H1 (cell line): ENCODE measurements around the gene CELA2A. TPM values are rescaled to one million over a fixed set of nuclear protein-coding genes. Genes with fewer than 3 reads are reported as not detected.

Experiments
- CTCF ChIA-PET: fragments of 300-600 bp; sonication (Branson Sonifier 250); formaldehyde crosslinking; loops from one replicate; lab custom pipeline; 2021; ENCODE audit not compliant: partially characterized antibody; lab: Charles Lee
- POLR2A ChIA-PET: fragments of 300-600 bp; sonication (Branson Sonifier 250); formaldehyde crosslinking; loops from one replicate; lab custom pipeline; 2021; ENCODE audit warnings: inconsistent platforms; ENCODE audit not compliant: partially characterized antibody; lab: Charles Lee
- DNase-seq, 2 experiments: peaks; one replicate each; pipeline versions ENCODE4 v3.0.0 to v3.0.0-alpha.2; 2010 to 2022; ENCODE audit warnings: low spot score in 2 of 2, low read depth in 1 of 2, mixed read lengths in 1 of 2
- FAIRE-seq: peaks from 2 replicates; lab custom pipeline; 2011; peaks lifted over from hg19 to GRCh38; lab: Jason Lieb, UNC
- H2AFZ ChIP-seq: 2 replicates; pipeline ENCODE4 v1.8.1; 2012; ENCODE audit warnings: low read length, inconsistent platforms
- H2AK5ac ChIP-seq: 2 replicates; pipeline ENCODE4 v1.6.1; 2013; ENCODE audit warnings: low read depth, low read length
- H2BK120ac ChIP-seq: replicated peaks from 2 replicates; pipeline ENCODE3; 2013; ENCODE audit warnings: low read depth, low read length, inconsistent platforms
- H2BK12ac ChIP-seq: 2 replicates; pipeline ENCODE4 v1.6.1; 2013; ENCODE audit warnings: low read depth, low read length
- H2BK15ac ChIP-seq: 2 replicates; pipeline ENCODE4 v1.6.1; 2013; ENCODE audit warnings: low read length
- H2BK20ac ChIP-seq: 2 replicates; pipeline ENCODE4 v1.6.1; 2013; ENCODE audit warnings: low read length
- H2BK5ac ChIP-seq: 2 replicates; pipeline ENCODE4 v1.6.1; 2013; ENCODE audit warnings: low read depth, low read length
- H3K14ac ChIP-seq: 2 replicates; pipeline ENCODE4 v1.6.1; 2013; ENCODE audit warnings: inconsistent platforms; ENCODE audit not compliant: insufficient read length
- H3K18ac ChIP-seq: 2 replicates; pipeline ENCODE4 v1.6.1; 2013; ENCODE audit warnings: low read length; ENCODE audit errors: extremely low read depth
- H3K23ac ChIP-seq: 2 replicates; pipeline ENCODE4 v1.6.1; 2013; ENCODE audit warnings: inconsistent platforms; ENCODE audit not compliant: insufficient read length
- H3K23me2 ChIP-seq: 2 replicates; pipeline ENCODE4 v1.6.1; 2013; ENCODE audit warnings: low read depth, low read length
- H3K27ac ChIP-seq: 2 replicates; pipeline ENCODE4 v1.6.1; 2011; ENCODE audit warnings: low read depth, low read length, inconsistent platforms
- H3K27me3 ChIP-seq, 4 experiments: replicated peaks in 1 of 4; 1 replicate in 1 of 4; 2 replicates in 3 of 4; pipeline versions ENCODE4 v1.6.1 to v1.8.1; 2011 to 2013; ENCODE audit warnings: low read length in 3 of 4, mild to moderate bottlenecking in 3 of 4, inconsistent platforms in 2 of 4, mixed read lengths in 2 of 4, moderate library complexity in 1 of 4; ENCODE audit not compliant: control insufficient read depth in 3 of 4, insufficient read depth in 3 of 4; ENCODE audit errors: extremely low read depth in 1 of 4
- H3K36me3 ChIP-seq, 4 experiments: 2 replicates each; pipeline versions ENCODE4 v1.6.1 to v1.8.1; 2011 to 2013; ENCODE audit warnings: mild to moderate bottlenecking in 4 of 4, low read length in 3 of 4, moderate library complexity in 2 of 4, control low read depth in 1 of 4, inconsistent platforms in 1 of 4; ENCODE audit not compliant: insufficient read depth in 4 of 4, control insufficient read depth in 2 of 4
- H3K4ac ChIP-seq: replicated peaks from 2 replicates; pipeline ENCODE3; 2013; ENCODE audit warnings: low read length, low read depth, mixed read lengths, inconsistent platforms; ENCODE audit not compliant: insufficient read length
- H3K4me1 ChIP-seq, 4 experiments: replicated peaks in 1 of 4; 1 replicate in 1 of 4; 2 replicates in 3 of 4; pipeline versions ENCODE4 v1.6.1 to v1.8.1; 2011 to 2013; ENCODE audit warnings: low read length in 3 of 4, inconsistent platforms in 2 of 4, mixed read lengths in 1 of 4; ENCODE audit not compliant: insufficient read depth in 4 of 4, control insufficient read depth in 3 of 4
- H3K4me2 ChIP-seq, 2 experiments: 2 replicates each; pipeline versions ENCODE4 v1.6.1 to v1.8.1; 2011 to 2013; ENCODE audit warnings: low read depth in 2 of 2, low read length in 2 of 2, control low read depth in 1 of 2, inconsistent platforms in 1 of 2, mild to moderate bottlenecking in 1 of 2; ENCODE audit not compliant: insufficient read depth in 1 of 2
- H3K4me3 ChIP-seq, 4 experiments: fragments of 200-600, 300-600 bp in 1 of 4; sonication (generic), shearing (Covaris generic), sonication (Bioruptor Twin) in 1 of 4; 2 replicates each; pipeline versions ENCODE4 v1.5.1 to v1.8.1; 2011 to 2016; ENCODE audit warnings: low read length in 4 of 4, low read depth in 3 of 4, control low read depth in 2 of 4, inconsistent platforms in 2 of 4, mild to moderate bottlenecking in 2 of 4, mixed read lengths in 1 of 4, moderate library complexity in 1 of 4; ENCODE audit not compliant: insufficient read depth in 2 of 4; ENCODE audit errors: extremely low read depth in 1 of 4
- H3K56ac ChIP-seq: replicated peaks from 2 replicates; pipeline ENCODE3; 2013; ENCODE audit warnings: low read depth, mild to moderate bottlenecking, mixed read lengths, low read length, inconsistent platforms; ENCODE audit not compliant: insufficient read length
- H3K79me1 ChIP-seq: 2 replicates; pipeline ENCODE4 v1.6.1; 2013; ENCODE audit warnings: low read depth, low read length, control low read depth
- H3K79me2 ChIP-seq, 2 experiments: 2 replicates each; pipeline versions ENCODE4 v1.6.1 to v1.8.1; 2012 to 2013; ENCODE audit warnings: low read length in 2 of 2, mild to moderate bottlenecking in 2 of 2, inconsistent platforms in 1 of 2; ENCODE audit not compliant: insufficient read depth in 2 of 2, control insufficient read depth in 1 of 2
- H3K9ac ChIP-seq, 4 experiments: replicated peaks in 1 of 4; 1 replicate in 1 of 4; 2 replicates in 3 of 4; pipeline versions ENCODE4 v1.6.1 to v1.8.1; 2011 to 2013; ENCODE audit warnings: low read depth in 3 of 4, low read length in 3 of 4, control low read depth in 2 of 4, mild to moderate bottlenecking in 2 of 4, moderate library complexity in 2 of 4, inconsistent platforms in 1 of 4; ENCODE audit errors: extremely low read depth in 1 of 4
- H3K9me3 ChIP-seq, 2 experiments: 2 replicates each; pipeline versions ENCODE4 v1.6.1 to v1.8.1; 2012 to 2013; ENCODE audit warnings: mild to moderate bottlenecking in 2 of 2, moderate library complexity in 2 of 2, control low read depth in 1 of 2, inconsistent platforms in 1 of 2, low read depth in 1 of 2, low read length in 1 of 2, mixed read lengths in 1 of 2; ENCODE audit not compliant: insufficient read depth in 2 of 2
- H4K20me1 ChIP-seq, 2 experiments: replicated peaks in 1 of 2; 2 replicates each; pipeline versions ENCODE3 to v1.8.1; 2011 to 2013; ENCODE audit warnings: inconsistent platforms in 2 of 2, low read length in 2 of 2, mild to moderate bottlenecking in 1 of 2; ENCODE audit not compliant: insufficient read depth in 2 of 2, control insufficient read depth in 1 of 2
- H4K5ac ChIP-seq: 2 replicates; pipeline ENCODE4 v1.6.1; 2013; ENCODE audit warnings: low read length, low read depth, mixed read lengths, inconsistent platforms; ENCODE audit not compliant: insufficient read length
- H4K8ac ChIP-seq: 2 replicates; pipeline ENCODE4 v1.8.0; 2013; ENCODE audit warnings: mild to moderate bottlenecking, moderate library complexity, low read length, inconsistent platforms; ENCODE audit not compliant: insufficient read depth; ENCODE audit errors: extremely low read depth
- H4K91ac ChIP-seq: replicated peaks from 2 replicates; pipeline ENCODE3; 2013; ENCODE audit warnings: low read length, mixed read lengths, inconsistent platforms; ENCODE audit not compliant: insufficient read length
- RFX5 ChIP-seq: IDR thresholded peaks from 2 replicates; pipeline ENCODE4 v1.6.1; 2011; ENCODE audit warnings: low read depth, low read length, improper control_type of control experiment, borderline replicate concordance
- WGBS, 2 experiments: shearing (Covaris generic) in 1 of 2; methylation state at CpG; one replicate each; pipeline versions ENCODE4 v1.1.6 to v1.1.7; 2013 to 2015; ENCODE audit warnings: low lambda C conversion rate in 2 of 2, mixed read lengths in 2 of 2, inconsistent platforms in 1 of 2, low coverage in 1 of 2, missing lambda C conversion rate in 1 of 2; ENCODE audit not compliant: insufficient replicate concordance in 2 of 2, insufficient coverage in 1 of 2, insufficient read length in 1 of 2; ENCODE audit errors: extremely low coverage in 1 of 2, missing lambda C conversion rate in 1 of 2; 5-methylcytosine and 5-hydroxymethylcytosine counted together
- polyA plus RNA-seq, 7 experiments: library from polyadenylated mRNA; depleted of rRNA in 3 of 7; stranded (reverse) in 5 of 7; unstranded in 2 of 7; fragments of >200 nt in 5 of 7; fragments of 200-250 nt in 2 of 7; gene quantifications; 1 replicate in 5 of 7; 2 replicates in 1 of 7; 4 replicates in 1 of 7; pipeline versions ENCODE4 v1.2.1 to v1.2.3, GENCODE V29; 2011 to 2013; ENCODE audit warnings: missing spikeins in 2 of 7, mixed read lengths in 2 of 7
- total RNA-seq: library from RNA; stranded (reverse); fragmentation: NEBNext Ultra II Directional; extraction: Animal tissue kit (Norgen Biotek cat#: 25700); gene quantifications from 2 replicates; pipeline ENCODE4 v1.2.1, GENCODE V29; 2021

CELA2A gene
- total and polyA plus RNA-seq, 2 of the 8 experiments (the other 6 are each of a cell fraction or from before 2014, with no cell fraction given) = not detected

DNA sequence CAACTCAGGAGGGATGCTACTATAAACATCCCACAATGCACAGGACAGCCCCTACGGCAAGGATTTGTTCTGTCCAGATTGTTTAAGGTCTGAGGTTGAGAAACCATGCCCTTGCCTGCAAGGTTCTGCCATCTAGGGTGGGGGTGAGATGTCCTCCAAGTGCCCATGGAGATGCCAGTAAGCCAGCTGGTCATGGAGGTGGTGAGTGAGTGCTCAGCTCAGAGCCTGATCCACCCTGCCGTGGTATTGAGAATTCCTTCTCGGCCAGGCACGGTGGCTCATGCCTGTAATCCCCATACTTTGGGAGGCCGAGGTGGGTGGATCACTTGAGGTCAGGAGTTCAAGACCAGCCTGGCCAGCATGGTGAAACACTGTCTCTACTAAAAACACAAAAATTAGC, 31.6 kb upstream of the CELA2A start:
- Histone ChIP-seq H3K56ac (no peak overlapping the region), H3K14ac (no peak overlapping the region), H4K91ac (no peak overlapping the region), H4K20me1 (peaks cover 3 to 5% of the 10 kb centered on the region in 2 experiments), H3K4ac (no peak overlapping the region), H4K5ac (no peak overlapping the region), H2BK120ac (no peak overlapping the region), H3K4me1 (peaks cover 0 to 7% (median 3%) of the 10 kb centered on the region in 4 experiments; a peak in 3 of 7 replicates), H3K79me1 (no peaks in the 10 kb centered on the region), H3K9ac (no peak overlapping the region), H2BK15ac (no peak overlapping the region), H2BK5ac (no peak overlapping the region), H3K36me3 (no peaks in the 10 kb centered on the region; a peak in 2 of 8 replicates), H4K8ac (no peak overlapping the region), H2AFZ (no peak overlapping the region), H3K4me3 (no peak overlapping the region), H2BK12ac (no peak overlapping the region), H3K18ac (no peak overlapping the region), H3K79me2 (no peaks in the 10 kb centered on the region), H3K23me2 (no peaks in the 10 kb centered on the region), H3K27me3 (no peaks in the 10 kb centered on the region; a peak in 1 of 7 replicates), H3K27ac (no peak overlapping the region), H2BK20ac (no peak overlapping the region), H3K9me3 (no peaks in the 10 kb centered on the region), H3K4me2 (no peak overlapping the region), H3K23ac (no peak overlapping the region), H2AK5ac (no peak overlapping the region)
- no peak for FAIRE-seq
- ChIA-PET CTCF (interaction anchor here (0.7 to 16.9 kb wide), 7 partner anchors 9 to 696 kb away, joined by 3 to 170 read pairs (median 4); no protein-coding TSS in a partner anchor), POLR2A (interaction anchor here (0.5 kb wide), 1 partner anchor 99 kb away, joined by 4 read pairs; the partner anchor contains the start of gene CASP9)
- TF ChIP-seq RFX5 = no peak
- 83% methylated on average over 5 of the region's 5 CpGs; no CpG with 5 or more reads in 1 of the 2 experiments for WGBS, 2 experiments
- no peak for DNase-seq
